GM19238 (cell line): ENCODE data around the gene MED25.
"Not testable (repeated sequence)": the region's sequence is repeated elsewhere in the genome, so short reads cannot be mapped to it uniquely, and the experiment has no call there.

Experiments used
- DNase-seq: peaks from one replicate; pipeline ENCODE4 v3.0.0; 2011; ENCODE audit warnings: low spot score; ENCODE audit not compliant: insufficient read length

The MED25 gene

GRCh38 chr19:49814010-49814409 lies 4.1 kb upstream of the MED25 start:
- DNase-seq: no peak

GRCh38 chr19:49816590-49816989 lies 1.5 kb upstream of the MED25 start:
- no peak for DNase-seq

- DNase-seq: no peak
Measured at GRCh38 chr19:49818649-49819370, 721 bp downstream of the MED25 start.

GRCh38 chr19:49819452-49820115 lies 1.5 kb downstream of the MED25 start:
- not testable (repeated sequence) for DNase-seq

GRCh38 chr19:49820125-49820524 lies 2.0 kb downstream of the MED25 start:
- no peak for DNase-seq

- DNase-seq: no peak
Measured at GRCh38 chr19:49823472-49823871, 5.4 kb downstream of the MED25 start.

GRCh38 chr19:49824662-49825061 lies 6.6 kb downstream of the MED25 start:
- DNase-seq: no peak

GRCh38 chr19:49827034-49827433 lies 8.9 kb downstream of the MED25 start:
- no peak for DNase-seq

- no peak for DNase-seq
Measured at GRCh38 chr19:49829200-49829599, 11.1 kb downstream of the MED25 start.

- no peak for DNase-seq
Measured at GRCh38 chr19:49829721-49830120, 11.6 kb downstream of the MED25 start.

- DNase-seq: no peak
Measured at GRCh38 chr19:49830766-49831165, 12.7 kb downstream of the MED25 start.

- DNase-seq: no peak
Measured at GRCh38 chr19:49831592-49831991, 13.5 kb downstream of the MED25 start.

- DNase-seq: no peak
Measured at GRCh38 chr19:49832556-49832955, 14.5 kb downstream of the MED25 start.

- DNase-seq: no peak
Measured at GRCh38 chr19:49833599-49833998, 15.5 kb downstream of the MED25 start.

GRCh38 chr19:49835562-49835961 lies 17.5 kb downstream of the MED25 start:
- no peak for DNase-seq

GRCh38 chr19:49836176-49837008 lies 18.3 kb downstream of the MED25 start:
- no peak for DNase-seq

- DNase-seq: no peak
Measured at GRCh38 chr19:49837009-49837310, 18.9 kb downstream of the MED25 start.

GRCh38 chr19:49837425-49837824 lies 19.3 kb downstream of the MED25 start:
- no peak for DNase-seq

- DNase-seq: no peak
Measured at GRCh38 chr19:49838885-49839588, 20.9 kb downstream of the MED25 start.

- DNase-seq: no peak
Measured at GRCh38 chr19:49839713-49840112, 21.6 kb downstream of the MED25 start.

GRCh38 chr19:49840321-49840720 lies 22.2 kb downstream of the MED25 start:
- DNase-seq: no peak

GRCh38 chr19:49840736-49841249 lies 22.7 kb downstream of the MED25 start:
- no peak for DNase-seq
